HCT116 (cell line): Measurements from ENCODE around the gene GJB2. TPM values are rescaled to one million over a fixed set of nuclear protein-coding genes. Genes with fewer than 3 reads are reported as not detected.

Source experiments
- ATAC-seq: fragments of 200-7000 bp; cut with Tn5 transposase; 2 replicates; pipeline ENCODE4 v1.9.1; 2020; ENCODE audit warnings: mild to moderate bottlenecking, moderate library complexity
- BruUV-seq: library from RNA; stranded (reverse); fragments of 400-500 nt; replicated peaks from 2 replicates; lab custom pipeline; 2021; lab: Mats Ljungman, UMichigan
- CTCF ChIA-PET: fragments of 300-600 bp; sonication (Branson Sonifier 250); formaldehyde crosslinking; loops from one replicate; lab custom pipeline; 2021; ENCODE audit warnings: antibody characterized with exemption; lab: Charles Lee
- POLR2A ChIA-PET: fragments of 300-600, 350-600 bp; sonication (Branson Sonifier 250); formaldehyde crosslinking; loops from one replicate; lab custom pipeline; 2021; ENCODE audit warnings: antibody characterized with exemption; lab: Charles Lee
- RAD21 ChIA-PET, 2 experiments: fragments of 300-600 bp; sonication (Branson Sonifier 250); formaldehyde crosslinking; loops; one replicate each; lab custom pipeline; 2023; ENCODE audit warnings: low total read pairs in 2 of 2; ENCODE audit not compliant: uncharacterized antibody in 2 of 2, unreplicated experiment in 2 of 2, low non-redundant PET in 1 of 2; lab: Charles Lee
- DNase-seq: peaks from one replicate; pipeline ENCODE4 v3.0.0-alpha.2; 2010; ENCODE audit warnings: low read depth, low spot score
- H2AFZ ChIP-seq: fragments of 200-600 bp; shearing (Covaris generic), sonication (generic); 2 replicates; pipeline ENCODE4 v1.6.1; 2017; ENCODE audit warnings: low read depth, mixed run types, mixed read lengths, antibody characterized with exemption, low read length; ENCODE audit not compliant: poor library complexity, severe bottlenecking
- H3K27ac ChIP-seq: 2 replicates; pipeline ENCODE4 v1.5.1; 2012; ENCODE audit warnings: low read depth, low read length
- H3K27me3 ChIP-seq: fragments of 200-600 bp; sonication (generic); 2 replicates; pipeline ENCODE4 v1.6.1; 2016; ENCODE audit warnings: mixed run types, low read length, mixed read lengths; ENCODE audit not compliant: insufficient read depth
- H3K36me3 ChIP-seq, 2 experiments: fragments of 200-500 bp in 1 of 2; fragments of 200-600 bp in 1 of 2; sonication (Bioruptor generic) in 1 of 2; sonication (generic) in 1 of 2; 2 replicates each; pipeline versions ENCODE4 v1.5.1 to v1.6.1; 2014 to 2016; ENCODE audit warnings: low read length in 2 of 2, inconsistent platforms in 1 of 2, mixed read lengths in 1 of 2, mixed run types in 1 of 2; ENCODE audit not compliant: insufficient read depth in 2 of 2, control insufficient read depth in 1 of 2
- H3K4me1 ChIP-seq, 2 experiments: fragments of 200-600 bp in 1 of 2; sonication (generic) in 1 of 2; 2 replicates each; pipeline versions ENCODE4 v1.5.1 to v1.6.1; 2012 to 2017; ENCODE audit warnings: low read length in 2 of 2, inconsistent platforms in 1 of 2, mild to moderate bottlenecking in 1 of 2, mixed read lengths in 1 of 2, mixed run types in 1 of 2, moderate library complexity in 1 of 2; ENCODE audit not compliant: insufficient read depth in 2 of 2, control insufficient read depth in 1 of 2
- H3K4me2 ChIP-seq: fragments of 200-600 bp; sonication (generic); 2 replicates; pipeline ENCODE4 v1.6.1; 2017; ENCODE audit warnings: mixed run types, low read length, mixed read lengths
- H3K4me3 ChIP-seq, 2 experiments: fragments of 200-600 bp in 1 of 2; sonication (generic) in 1 of 2; replicated peaks in 1 of 2; 2 replicates each; pipeline ENCODE4 v1.5.1; 2011 to 2016; ENCODE audit warnings: low read length in 2 of 2, control low read depth in 1 of 2, low read depth in 1 of 2, mild to moderate bottlenecking in 1 of 2, mixed read lengths in 1 of 2, mixed run types in 1 of 2
- H3K79me2 ChIP-seq: fragments of 200-600 bp; sonication (generic); 2 replicates; pipeline ENCODE4 v1.6.1; 2017; ENCODE audit warnings: mild to moderate bottlenecking, mixed run types, low read length, moderate library complexity, mixed read lengths; ENCODE audit not compliant: insufficient read depth
- H3K9ac ChIP-seq: fragments of 200-600 bp; sonication (generic); 2 replicates; pipeline ENCODE4 v1.6.1; 2016; ENCODE audit warnings: low read length, mixed read lengths
- H3K9me2 ChIP-seq: fragments of 200-600 bp; sonication (generic), shearing (Covaris generic); 2 replicates; pipeline ENCODE4 v1.6.1; 2017; ENCODE audit warnings: mixed run types, mild to moderate bottlenecking, moderate library complexity; ENCODE audit not compliant: insufficient read depth
- H3K9me3 ChIP-seq, 2 experiments: fragments of 200-500 bp in 1 of 2; fragments of 200-600 bp in 1 of 2; sonication (Bioruptor generic) in 1 of 2; sonication (generic) in 1 of 2; 2 replicates each; pipeline ENCODE4 v1.6.1; 2014 to 2017; ENCODE audit warnings: low read length in 2 of 2, mixed read lengths in 2 of 2, inconsistent platforms in 1 of 2, low read depth in 1 of 2, mild to moderate bottlenecking in 1 of 2, mixed run types in 1 of 2, moderate library complexity in 1 of 2; ENCODE audit not compliant: control insufficient read depth in 1 of 2, insufficient read depth in 1 of 2
- H4K20me1 ChIP-seq: fragments of 200-600 bp; sonication (generic), shearing (Covaris generic); 2 replicates; pipeline ENCODE4 v1.6.1; 2017; ENCODE audit warnings: mixed run types, mild to moderate bottlenecking, moderate library complexity; ENCODE audit not compliant: insufficient read depth
- EGR1 ChIP-seq: IDR thresholded peaks from 2 replicates; pipeline ENCODE4 v1.6.1; 2012; ENCODE audit warnings: low read depth
- REST ChIP-seq: IDR thresholded peaks from 2 replicates; pipeline ENCODE4 v1.6.1; 2012; ENCODE audit warnings: low read depth
- ZBTB33 ChIP-seq: IDR thresholded peaks from 2 replicates; pipeline ENCODE4 v1.6.1; 2011; ENCODE audit warnings: mild to moderate bottlenecking, low read length, moderate library complexity; ENCODE audit not compliant: insufficient replicate concordance; ENCODE audit errors: extremely low read depth
- ZFX ChIP-seq: fragments of 450-650 bp; IDR thresholded peaks from 2 replicates; pipeline ENCODE4 v1.6.1; 2017
- ZNF274 ChIP-seq: fragments of 200-500 bp; sonication (Bioruptor generic); IDR thresholded peaks from 2 replicates; pipeline ENCODE4 v1.6.1; 2014; ENCODE audit warnings: mild to moderate bottlenecking, low read depth, low read length, inconsistent platforms
- intact Hi-C: fragments of 100-400 bp; cut with micrococcal nuclease; formaldehyde crosslinking; loops from 2 replicates; pipeline ENCODE4 v1.10.0; 2022
- total RNA-seq: library from RNA; stranded (reverse); gene quantifications from one replicate; pipeline ENCODE4 v1.2.1, GENCODE V29; 2021; ENCODE audit not compliant: unreplicated experiment

GJB2 gene
- total RNA-seq, 1 experiment from 2014 or later: 44.7 TPM

GRCh38 chr13:20193907-20194631 is 1.3 kb upstream of the GJB2 start (continued):
- no peak for TF ChIP-seq REST

- peak overlapping the region; percentile 100 for H3K4me2 ChIP-seq
- H3K36me3 ChIP-seq: peaks cover 7% of the 10 kb centered on the region in 2 experiments; a peak in 2 of 4 replicates
- DNase-seq: no peak
- TF ChIP-seq ZFX (no peak), ZNF274 (no peak), EGR1 (0 out of 2 replicates have a peak, but pooled peaks have one; percentile 30), ZBTB33 (no peak)
- TF ChIP-seq, all 23 proteins: peak for 1
- no peak overlapping the region for H3K27ac ChIP-seq
- peaks cover 31% of the 10 kb centered on the region; the same call in 1 of the 2 replicates for H3K79me2 ChIP-seq
- peak; percentile 10 for ATAC-seq
- no peaks in the 10 kb centered on the region for H4K20me1 ChIP-seq
- H3K9me3 ChIP-seq: no peaks in the 10 kb centered on the region
- no peaks in the 10 kb centered on the region for H3K9me2 ChIP-seq
- RAD21 ChIA-PET: no interaction called here
- CTCF ChIA-PET: no interaction called here
- H3K4me1 ChIP-seq: peaks cover 19 to 37% of the 10 kb centered on the region in 2 experiments
- peaks cover 10% of the 10 kb centered on the region; the same call in 1 of the 2 replicates for H3K27me3 ChIP-seq
- intact Hi-C loops: loop anchor here (10.0 kb wide), 3 partner anchors 231 to 1281 kb away; partner anchors contain the start of gene IL17D
- peak overlapping the region; percentile 74 for H3K9ac ChIP-seq
- peak overlapping the region; percentile 65 to 77 for H3K4me3 ChIP-seq
- no TSS peak for BruUV-seq
- POLR2A ChIA-PET: no interaction called here
- peak overlapping the region; percentile 74 for H2AFZ ChIP-seq
Observed at GRCh38 chr13:20193162-20193906, 596 bp upstream of the GJB2 start.
